GM18867 (cell line): ENCODE data around the gene BCL2A1.
A peak's percentile ranks its signal among the peaks of the same experiment; 100 is the strongest.
"Not testable (repeated sequence)": the region's sequence is repeated elsewhere in the genome, so short reads cannot be mapped to it uniquely, and the experiment has no call there.

Experiments
- ATAC-seq: cut with Tn5 transposase; IDR thresholded peaks from one replicate; pipeline ENCODE4 v1.9.1; 2021; ENCODE audit warnings: mild to moderate bottlenecking, moderate library complexity; ENCODE audit not compliant: unreplicated experiment

BCL2A1 gene

DNA sequence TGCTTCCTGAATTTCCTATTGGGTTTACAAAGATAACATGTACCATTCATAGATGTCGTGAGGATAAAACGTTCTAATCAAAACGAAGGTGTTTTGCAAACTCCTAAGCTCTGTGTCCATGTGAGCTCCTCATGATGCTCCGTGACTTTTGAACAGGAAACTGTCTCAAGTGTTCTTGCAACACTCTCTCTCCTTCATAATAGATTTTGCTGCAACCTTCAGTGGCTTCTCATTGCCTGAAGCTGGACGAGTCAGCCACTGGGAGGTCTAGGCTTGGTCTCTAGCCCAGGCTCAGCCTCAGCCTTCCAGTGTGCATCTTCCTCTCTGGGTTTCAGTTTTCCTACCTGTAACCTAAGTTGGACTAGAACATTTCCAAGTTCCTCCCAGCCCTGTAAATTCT is 18.7 kb upstream of the BCL2A1 start:
- no peak for ATAC-seq

DNA sequence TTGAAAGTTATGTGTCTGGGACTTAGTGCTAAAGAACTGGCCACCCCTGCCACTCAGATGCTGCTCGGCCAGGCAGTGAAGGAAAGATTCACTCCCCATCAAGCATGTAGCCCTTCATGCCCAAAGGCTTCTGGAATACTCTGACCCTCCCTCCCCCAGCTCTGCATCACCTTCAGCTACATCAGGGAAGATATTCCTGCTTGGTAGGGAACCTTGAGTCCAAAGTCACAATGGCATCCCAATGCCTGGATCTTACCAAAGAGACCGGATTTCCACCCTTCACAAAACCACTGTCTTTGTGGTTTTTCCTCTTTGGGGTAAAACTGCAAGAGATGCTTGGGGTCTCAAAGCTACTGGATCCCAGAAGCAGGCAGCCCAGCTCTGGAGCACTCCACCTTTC is 18.2 kb upstream of the BCL2A1 start:
- no peak for ATAC-seq

DNA sequence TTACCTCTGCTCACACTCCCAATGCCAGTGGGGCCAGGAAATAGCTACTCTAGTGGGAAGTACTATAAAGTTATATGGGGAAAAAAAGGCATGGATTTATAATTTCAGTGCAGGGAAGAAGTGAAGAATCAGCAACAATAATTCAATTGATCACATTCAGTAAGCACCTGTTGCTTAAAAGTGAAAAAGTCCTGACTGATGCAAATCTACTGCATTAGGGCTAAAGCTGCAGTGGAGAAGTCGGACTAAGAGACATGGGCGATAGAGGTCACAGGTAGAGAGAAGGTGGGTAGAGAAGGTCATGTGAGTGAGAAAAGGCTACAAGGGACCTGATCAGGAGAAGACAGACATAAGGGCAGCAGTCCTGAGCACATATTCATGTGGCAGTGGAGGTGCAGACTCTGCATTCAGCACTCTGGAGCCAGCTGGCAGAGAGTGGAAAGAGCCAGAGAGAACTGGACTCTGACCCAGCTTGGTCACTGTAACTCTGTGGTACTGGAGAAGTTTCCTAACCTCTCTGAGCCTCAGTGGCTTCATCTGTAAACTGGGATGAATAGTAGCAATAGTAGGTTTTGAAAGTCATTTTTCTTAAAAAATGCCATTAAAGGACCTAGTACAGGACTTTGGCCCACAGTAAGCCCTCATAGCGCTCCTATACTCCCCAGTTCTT is 17.6 kb upstream of the BCL2A1 start:
- ATAC-seq: no peak

DNA sequence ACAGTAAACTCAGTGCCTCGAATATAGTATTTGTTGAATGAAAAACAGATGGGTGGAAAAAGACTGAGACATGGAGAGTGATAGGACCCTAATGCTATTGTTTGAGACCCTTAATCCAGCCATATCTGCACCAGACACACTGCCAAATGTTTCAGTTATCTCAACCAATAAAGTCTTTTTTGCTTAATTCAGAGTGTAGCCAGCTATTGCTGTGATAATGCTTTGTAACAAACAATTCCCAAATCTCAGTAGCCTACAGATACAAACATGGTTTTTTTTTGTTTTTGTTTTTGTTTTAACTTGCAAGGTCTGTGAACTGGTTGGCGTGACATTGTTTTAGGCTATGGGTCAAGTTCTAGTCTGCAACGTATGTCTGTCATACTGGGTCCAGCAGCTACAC is 17.0 kb upstream of the BCL2A1 start:
- ATAC-seq: no peak

DNA sequence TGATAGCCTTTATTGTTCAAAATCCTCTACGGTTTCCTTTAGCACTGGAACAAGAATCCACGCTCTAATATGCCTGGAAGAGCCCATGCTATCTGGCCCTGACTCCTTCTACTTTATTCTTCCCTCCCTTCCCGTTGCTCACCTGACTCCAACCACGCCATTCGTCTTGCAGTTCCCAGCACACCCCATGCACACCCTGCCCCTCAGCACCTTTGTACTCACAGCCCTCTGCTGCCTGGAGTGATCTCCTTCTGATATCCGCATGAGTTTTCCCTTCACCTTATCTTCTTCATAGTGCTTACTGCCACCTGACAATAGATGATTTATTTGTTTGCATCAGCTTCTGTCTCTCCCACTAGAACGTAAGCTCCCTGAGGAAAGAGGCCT is 16.6 kb upstream of the BCL2A1 start:
- no peak for ATAC-seq

DNA sequence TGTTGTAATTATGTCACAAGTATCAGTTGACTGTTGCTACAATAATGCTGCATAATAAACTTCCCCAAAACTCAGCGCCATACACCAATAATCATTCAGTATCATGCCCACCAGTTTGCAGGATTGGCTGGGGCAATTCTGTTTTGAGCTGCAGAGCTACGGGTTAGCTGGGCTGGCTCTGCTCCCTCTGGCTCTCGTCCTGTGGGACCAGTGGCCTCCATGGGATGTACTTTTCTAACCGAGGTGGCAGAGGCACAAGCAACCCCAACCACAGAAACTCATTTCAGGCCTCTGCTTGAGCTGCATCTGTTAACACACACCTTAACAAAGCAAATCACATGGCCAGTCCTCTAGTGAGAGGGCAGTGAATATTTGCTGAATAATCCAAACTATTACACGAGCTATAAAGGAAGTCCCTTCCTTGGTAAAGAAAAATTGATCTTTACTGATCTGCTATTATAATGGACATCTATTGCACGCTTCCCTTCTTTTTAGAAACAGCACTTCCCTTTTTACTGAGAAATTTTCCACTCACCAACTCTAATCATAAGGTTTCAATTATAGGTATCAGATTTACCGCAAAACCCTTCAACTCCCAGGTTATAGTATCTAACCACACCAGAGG is 10.9 kb upstream of the BCL2A1 start:
- no peak for ATAC-seq

DNA sequence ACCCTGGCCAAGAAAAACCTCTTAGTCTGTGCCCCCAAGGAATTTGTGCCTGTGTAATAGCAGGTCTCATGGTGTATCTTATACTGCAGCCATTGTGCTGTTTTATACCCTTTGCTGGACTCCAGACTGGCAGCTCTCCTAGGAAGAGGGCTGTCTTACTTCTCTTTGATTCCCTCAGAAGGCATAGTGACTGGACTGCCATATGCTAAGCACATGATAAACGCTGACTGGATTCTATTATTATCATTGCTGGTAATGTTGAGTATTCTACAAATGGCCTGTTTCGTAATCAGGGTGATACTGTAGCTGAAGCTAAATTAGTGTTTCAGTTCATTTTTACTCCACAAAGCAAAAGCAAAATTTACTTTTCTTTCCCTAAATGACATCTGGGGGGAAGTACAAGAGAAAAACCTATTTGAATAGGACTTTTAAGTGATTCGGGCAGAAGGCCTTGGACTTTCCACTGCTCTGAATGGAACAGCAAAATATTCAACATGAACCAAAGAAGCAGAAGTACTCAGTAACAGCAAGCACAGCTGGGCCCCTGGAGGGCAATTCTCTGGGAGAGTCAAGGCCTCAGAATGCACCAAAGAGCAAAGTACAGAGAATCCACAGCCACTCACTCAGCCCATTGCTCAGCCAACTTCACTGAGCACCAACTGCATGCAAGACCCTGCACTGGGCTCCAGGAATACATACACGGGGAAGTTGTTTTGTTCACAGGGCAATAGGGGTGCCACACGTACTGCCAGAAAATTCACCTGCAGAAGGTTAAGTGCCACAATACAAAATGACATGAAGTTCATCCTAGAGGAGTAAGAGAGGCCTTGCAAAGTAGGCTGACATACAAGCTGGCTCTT is 7.9 kb upstream of the BCL2A1 start:
- ATAC-seq: peak; percentile 73

DNA sequence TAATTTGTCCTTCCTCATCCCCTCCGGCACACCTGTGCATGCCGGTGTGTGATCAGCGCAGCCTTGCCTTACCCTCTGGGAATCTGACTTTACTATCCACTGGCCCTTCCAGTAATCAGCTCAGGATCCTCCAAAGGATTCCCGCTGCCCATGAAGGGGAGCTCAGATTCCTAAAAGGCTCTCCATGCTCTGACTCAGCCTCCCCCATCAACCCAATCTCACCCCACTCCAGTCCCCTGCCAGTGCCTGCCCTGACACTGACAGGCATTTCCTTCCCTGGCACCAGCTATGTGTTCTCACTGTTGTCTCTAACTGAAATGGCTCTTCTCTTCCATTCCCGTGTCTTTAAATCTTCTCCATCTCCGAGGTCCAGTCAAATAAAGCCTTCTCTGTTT is 7.3 kb upstream of the BCL2A1 start:
- ATAC-seq: no peak

DNA sequence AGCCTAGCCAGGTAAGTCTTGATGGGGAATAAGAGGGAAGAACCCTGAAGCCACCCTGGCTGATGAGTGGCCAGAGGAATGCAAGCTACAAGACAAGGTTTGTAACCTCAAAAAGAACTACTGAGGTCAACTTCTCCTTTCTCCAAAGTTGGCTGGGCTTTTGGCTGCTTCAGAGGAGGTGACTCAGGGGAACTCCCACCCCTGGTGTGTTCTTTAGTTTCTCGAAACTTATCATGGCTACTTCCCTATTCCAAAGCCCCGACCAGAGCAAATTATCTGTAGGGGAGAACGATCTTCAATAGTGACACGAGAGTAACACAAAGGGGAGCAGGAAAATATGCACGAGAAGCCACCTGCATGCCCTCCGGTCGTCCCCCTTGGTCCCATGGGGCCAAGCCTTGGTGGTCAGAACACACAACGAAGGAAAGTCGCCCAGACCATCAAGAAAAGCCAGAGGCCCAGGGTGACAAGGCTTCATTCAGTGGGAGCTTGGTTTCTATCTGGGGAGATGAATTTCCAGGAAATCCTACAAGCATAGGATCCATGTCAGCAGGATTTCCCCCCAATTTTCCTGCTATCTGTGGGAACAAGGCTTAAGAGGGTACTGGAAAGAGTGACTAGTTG is 6.5 kb upstream of the BCL2A1 start:
- peak; percentile 41 for ATAC-seq

DNA sequence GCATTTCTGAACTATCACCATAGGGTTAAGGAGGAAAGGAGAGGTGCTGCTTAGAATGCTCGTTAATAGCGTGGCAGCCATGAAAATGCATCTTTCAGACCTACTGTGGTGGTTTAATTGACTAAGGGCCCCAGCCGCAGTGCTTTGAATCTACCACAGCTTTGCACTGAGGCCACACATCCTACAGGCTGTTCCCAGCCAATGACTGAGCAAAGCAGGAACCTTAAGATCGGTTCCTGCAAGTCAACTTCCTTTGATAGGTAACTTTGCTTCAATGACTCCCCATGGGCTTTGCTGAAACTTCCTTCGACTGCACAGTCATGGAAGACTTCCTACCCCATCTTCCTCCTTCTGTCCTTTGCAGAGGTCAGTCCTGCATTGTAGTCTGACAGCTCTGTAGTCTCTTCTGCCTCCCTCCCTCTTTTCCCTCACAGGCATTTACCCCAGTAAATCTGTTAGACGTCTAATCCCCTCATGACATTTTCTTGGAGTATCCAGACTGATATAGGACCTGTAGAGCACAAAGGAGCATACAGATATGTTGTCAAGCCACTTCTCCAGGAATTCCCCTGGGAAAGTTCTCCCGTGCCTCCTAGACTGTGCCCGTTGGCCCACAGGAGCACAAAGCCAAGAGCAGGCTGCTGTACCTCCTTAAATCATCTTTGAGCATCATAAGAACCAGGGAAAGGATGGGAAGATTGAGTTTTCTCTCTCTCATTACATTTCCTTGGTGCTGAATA is 2.6 kb upstream of the BCL2A1 start:
- ATAC-seq: no peak

DNA sequence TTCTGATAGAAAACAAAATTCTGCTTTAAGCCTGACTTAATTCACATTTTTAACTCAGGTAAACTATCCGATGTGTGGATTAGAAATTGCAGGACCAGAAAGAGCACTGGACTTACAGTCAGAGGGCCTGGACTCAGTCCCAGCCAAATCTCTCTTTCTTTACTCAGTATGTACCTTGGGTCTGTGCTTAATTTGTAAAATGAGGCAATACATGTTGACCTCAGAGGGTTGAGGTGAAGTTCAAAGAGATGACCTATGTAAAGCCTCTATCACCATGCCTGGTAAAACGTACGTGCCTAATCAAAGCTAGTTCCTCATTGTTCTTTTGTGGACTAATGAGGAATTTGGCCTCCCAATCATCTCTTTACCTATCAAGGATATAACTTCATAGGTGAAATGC is 1.9 kb upstream of the BCL2A1 start:
- no peak for ATAC-seq

DNA sequence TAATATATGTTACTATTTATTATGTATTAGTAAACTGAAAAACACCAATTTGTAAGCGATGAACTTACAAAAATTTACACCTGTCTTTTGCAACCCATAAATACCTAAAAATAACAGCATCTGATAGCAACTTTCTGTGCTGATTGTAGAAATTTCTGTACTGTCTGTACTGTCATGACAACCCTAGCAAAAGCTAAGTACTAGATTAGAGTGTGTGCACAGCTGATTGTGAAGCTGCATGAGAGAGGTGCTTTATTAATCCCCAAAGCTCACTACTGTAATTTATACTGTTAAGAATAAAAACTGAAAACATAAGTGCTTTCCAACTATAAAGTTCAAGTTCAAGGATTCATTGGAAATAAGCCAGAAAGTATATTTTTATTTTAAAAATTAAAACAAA is 815 bp downstream of the BCL2A1 start:
- no peak for ATAC-seq

DNA sequence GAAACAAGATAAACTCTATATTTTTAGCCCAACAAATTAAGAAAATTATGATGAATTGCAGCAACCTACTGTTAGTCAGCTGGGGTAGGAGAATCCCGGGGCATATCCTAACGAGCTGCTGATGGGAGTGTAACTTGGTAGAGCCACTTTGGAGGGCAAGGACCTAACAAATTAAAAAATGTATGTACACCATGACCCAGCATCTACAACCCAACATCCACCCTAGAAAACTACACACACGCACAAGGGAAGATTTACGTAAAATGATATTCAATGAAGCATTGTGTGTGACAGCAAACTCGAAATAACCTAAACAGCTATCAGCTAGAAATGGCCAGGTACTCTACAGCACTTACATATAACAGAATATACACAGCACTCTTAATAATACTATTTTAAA is 1.9 kb downstream of the BCL2A1 start:
- ATAC-seq: no peak

DNA sequence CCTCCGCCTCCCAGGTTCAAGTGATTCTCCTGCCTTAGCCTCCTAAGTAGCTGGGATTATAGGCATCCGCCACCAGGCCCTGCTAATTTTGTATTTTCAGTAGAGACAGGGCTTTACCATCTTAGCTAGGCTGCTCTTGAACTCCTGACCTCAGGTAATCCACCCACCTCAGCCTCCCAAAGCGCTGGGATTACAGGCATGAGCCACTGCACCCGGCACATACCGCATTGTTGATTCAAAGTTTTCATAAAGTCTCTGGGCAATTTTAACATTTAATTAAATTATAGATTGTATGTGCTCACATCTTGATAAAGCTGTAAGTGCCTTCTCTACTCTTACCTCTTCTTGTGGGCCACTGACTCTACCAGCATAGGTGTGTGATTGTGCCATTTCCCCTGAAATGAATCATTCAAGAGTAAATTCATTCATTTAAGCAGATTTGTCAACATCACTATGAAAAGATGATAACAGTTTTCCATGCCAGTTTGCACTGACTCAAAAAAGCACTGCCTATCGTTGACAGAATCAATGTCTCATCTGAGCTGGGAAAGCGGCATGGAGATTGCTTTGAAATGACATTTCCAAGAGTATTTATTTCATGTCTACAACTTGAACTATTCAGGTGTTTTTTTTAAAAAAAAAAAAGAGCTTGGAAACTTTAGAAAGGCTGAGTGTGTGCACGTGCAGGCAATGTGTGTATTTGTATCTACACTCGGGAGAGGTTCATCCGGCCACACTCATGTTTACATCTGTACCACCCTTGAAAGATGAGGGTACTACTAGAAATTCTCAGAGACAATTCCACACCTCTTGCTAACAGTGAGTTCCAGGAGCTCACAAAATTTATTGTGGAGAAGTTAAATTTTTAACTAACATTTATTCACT is 3.5 kb downstream of the BCL2A1 start:
- ATAC-seq: no peak

DNA sequence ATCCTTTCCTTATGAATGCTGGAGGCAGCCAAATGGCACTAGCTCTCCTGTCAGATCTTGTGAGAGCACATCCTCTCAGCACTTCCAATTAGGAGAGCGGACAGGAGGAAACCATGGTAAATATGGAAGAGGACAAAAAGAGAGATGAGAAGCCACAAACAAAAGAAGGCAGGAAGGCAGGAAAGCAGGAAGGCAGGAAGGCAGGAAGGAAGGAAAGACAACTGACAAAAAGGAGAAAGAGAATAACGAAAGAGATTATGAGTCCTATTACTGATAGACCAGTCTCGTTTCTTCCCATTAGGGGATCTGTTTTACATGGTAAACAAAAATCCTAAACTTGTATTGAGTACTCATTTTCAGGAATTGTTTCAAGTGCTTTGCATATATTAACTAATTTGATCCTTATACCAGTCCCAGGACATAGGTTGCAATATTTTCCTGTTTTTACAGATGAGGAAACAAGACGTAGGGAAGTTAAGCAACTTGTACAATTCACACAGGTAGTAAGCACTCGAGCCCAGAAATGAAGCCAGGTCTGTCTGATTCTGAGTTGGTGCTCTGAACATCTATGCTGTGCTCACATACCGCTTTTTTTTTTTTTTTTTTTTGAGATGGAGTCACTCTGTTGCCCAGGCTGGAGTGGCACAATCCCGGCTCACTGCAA is 4.2 kb downstream of the BCL2A1 start:
- ATAC-seq: no peak

DNA sequence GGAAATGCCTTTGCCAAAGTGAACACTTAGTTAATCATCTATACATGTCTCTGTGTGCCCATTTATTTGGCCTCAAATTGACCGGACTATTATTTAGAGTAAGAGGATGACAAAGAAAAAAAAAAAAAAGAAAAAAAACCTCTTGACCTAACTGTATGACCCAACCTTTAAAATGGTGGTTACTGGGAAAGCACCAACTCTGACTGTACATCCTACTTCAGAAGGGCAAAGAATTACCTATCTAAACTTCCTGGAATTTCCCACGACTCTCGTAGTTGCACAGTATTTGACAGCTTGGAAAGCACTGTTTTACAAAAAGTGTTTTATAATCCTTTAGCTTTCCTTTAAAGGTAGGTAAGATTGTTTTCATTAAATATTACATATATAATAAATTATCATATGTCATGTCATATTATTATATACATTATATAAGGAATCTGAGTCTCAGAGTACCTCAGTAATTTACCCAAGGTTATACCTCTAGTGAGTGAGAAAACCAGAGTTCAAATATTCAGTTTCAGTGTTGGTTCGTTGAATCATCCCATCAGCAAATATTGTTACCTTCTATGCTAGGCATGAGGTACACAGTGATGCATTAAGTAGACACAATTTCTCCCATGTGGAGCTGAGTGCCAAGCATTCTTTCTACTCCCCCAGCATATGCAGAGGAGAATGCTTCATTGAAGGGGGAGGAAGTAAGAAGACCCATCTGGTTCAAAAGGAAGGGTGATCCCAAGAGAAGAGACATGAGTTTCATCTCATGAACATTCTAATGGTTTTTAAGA is 5.0 kb downstream of the BCL2A1 start:
- no peak for ATAC-seq

DNA sequence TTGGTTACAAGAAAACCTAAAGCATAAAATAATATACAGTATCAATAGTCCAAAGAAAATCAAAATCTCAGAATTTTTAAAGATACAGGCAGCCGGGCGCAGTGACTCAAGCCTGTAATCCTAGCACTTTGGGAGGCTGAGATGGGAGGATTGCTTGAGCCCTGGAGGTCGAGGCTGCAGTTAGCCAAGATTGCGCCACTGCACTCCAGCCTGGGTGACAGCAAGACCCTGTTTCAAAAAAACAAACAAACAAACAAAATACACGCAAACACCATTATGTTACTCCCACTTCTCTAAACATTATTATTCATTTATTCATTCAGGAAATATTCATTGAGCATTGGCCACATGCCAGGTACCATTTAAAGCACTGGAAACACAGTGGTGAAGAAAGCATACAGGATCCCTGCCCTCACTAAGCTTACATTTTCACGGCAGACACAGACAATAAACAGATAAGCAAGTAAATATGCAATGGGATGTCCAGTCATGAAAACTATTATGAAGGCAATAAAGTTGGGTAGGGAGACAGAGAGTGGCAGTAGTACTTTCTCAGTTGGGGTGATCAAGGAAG is 6.7 kb downstream of the BCL2A1 start:
- ATAC-seq: no peak

DNA sequence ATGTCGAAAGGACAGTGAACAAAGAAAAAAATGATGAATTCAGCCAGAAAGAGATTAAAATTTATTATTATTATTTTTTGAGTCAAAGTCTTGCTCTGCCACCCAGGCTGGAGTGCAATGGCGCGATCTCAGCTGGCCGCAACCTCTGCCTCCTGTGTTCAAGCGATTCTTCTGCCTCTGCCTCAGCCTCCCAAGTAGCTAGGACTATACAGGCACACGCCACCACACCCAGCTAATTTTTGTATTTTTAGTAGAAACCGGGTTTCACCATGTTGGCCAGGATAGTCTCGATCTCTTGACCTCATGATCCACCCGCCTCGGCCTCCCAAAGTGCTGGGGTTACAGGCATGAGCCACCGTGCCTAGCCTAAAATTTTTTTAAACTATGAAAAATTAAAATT is 8.1 kb downstream of the BCL2A1 start:
- ATAC-seq: not testable (repeated sequence)
